ENCODE results near the gene HSD17B8. TPM values are rescaled to one million over a fixed set of nuclear protein-coding genes. Genes with fewer than 3 reads are reported as not detected.
A peak's percentile ranks its signal among the peaks of the same experiment; 100 is the strongest.

Gene HSD17B8
- total RNA-seq, 1 experiment from 2014 or later = not detected

GRCh38 chr6:33169291-33170175 lies 34.9 kb upstream of the HSD17B8 start:
- no peaks in the 10 kb centered on the region for H3K27me3 ChIP-seq
- H3K36me3 ChIP-seq = no peaks in the 10 kb centered on the region
- DNase-seq = no peak
- no peak overlapping the region for H3K4me3 ChIP-seq
- no peaks in the 10 kb centered on the region for H3K9me3 ChIP-seq

DNA sequence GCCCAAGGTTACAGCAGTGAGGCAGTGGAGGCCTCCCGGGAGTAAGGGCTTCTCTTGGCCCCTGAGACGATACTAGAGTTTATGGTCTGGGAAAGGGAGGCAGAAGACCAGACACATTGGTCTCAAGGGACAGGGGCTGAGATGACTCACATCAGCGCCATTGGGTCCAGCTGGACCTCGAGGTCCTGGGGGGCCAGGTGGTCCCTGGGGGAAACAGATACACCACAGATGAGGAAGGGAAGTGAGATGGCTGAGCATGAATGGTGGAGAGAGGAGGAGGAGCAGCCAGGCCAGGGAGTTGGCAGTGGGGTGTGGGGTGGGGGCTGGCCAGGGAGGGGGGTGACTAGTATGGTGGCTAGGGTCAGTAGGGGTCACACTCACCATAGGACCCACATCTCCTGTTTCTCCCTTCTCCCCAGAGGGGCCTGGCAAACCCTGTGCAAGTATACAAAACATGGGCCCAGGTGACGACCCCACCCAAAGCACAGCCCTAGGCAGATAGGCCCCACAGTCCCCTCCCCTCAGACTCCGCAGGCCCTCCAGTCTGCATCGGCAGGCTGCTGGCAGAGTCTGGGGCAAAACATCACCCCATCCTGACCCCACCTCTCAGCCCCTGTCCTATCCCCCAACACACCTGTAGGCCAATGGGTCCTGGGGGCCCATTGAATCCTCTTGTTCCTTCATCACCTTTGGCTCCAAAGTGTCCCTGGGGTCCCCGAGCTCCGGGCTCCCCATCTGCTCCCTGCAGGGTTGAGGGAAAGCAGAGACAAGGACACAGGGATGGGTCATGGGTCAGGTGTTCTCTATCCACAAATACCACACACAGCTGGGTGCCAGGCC lies 34.1 kb upstream of the HSD17B8 start:
- Histone ChIP-seq H3K27me3 (no peaks in the 10 kb centered on the region), H3K36me3 (no peaks in the 10 kb centered on the region), H3K9me3 (no peaks in the 10 kb centered on the region), H3K4me3 (no peak overlapping the region)
- DNase-seq = no peak

DNA sequence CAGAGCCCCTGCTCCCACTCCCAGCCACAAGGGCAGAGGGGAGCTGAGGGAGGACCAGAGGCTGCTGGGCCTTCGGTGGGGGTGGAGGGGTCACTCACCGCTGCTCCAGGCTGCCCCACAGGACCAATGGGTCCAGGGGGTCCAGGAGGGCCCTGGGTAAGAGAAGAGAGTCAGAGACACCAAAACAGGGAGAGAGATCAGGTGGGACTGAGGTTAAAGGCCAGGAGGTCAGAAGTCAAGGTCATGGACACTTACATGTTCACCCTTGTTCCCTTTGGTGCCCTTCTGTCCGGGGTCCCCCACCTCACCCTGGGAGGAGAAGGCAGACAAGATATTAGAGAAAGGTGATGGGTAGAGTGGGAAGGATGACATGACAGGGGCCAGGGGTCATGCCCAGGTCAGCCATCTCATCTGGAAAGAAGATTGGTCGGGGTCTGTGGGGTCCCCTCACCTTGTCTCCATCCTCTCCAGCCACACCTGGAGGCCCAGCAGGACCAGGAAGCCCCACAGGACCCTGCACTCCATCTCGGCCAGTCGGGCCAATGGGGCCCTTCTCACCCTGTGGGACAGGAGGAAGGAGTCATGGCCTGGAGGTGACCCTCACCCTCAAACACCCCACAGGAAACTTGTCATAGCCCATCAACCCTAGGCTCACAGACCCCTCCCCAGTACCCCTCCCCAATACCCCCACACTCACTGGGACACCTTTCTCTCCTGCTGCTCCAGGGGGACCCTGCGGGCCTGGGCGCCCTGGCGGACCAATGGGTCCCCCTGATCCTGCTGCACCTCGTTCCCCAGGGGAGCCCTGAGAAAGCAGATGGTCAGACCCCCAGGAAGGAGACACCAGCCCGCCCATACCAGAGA lies 33.2 kb upstream of the HSD17B8 start:
- no peak overlapping the region for H3K4me3 ChIP-seq
- DNase-seq = no peak
- H3K27me3 ChIP-seq = no peaks in the 10 kb centered on the region
- no peaks in the 10 kb centered on the region for H3K36me3 ChIP-seq
- no peaks in the 10 kb centered on the region for H3K9me3 ChIP-seq

DNA sequence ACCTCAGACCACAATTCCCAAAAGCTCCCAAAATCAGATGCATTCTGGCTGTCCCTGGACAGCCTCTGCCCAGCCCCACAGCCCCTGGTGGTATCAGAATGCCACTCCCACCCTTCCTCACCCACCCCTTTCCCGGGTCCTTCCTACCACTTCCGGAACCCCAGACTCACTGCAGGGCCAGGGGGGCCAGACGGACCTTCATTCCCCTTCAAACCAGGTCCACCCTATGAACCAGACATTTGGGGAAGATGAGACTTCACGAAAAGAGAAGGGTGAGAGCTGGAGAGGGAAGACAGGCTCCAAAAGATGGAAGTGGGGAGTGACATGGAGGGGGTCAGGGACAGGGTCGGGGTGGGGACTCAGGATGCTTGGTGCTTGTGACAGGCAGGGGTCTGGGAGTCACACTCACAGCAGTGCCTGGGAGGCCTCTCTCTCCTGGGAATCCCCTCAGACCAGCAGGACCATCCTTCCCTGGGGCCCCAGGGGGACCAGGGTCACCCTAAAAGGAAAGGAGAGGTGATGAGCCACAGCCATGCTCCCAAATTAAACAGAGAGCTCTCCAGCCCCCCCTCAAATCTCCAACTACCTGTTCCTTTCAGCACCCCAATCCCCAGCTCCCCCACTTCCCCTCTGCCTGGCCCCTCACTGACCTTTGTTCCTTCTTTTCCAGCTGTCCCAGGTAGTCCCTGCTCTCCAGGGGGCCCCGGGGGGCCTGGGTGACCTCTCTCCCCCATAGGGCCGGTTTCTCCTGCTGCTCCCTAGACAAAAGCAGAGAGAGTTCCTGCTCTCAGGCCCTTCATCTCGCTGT lies 32.4 kb upstream of the HSD17B8 start:
- no peaks in the 10 kb centered on the region for H3K9me3 ChIP-seq
- H3K27me3 ChIP-seq = no peaks in the 10 kb centered on the region
- H3K36me3 ChIP-seq = no peaks in the 10 kb centered on the region
- H3K4me3 ChIP-seq = no peak overlapping the region
- peak; percentile 0 for DNase-seq

- Histone ChIP-seq H3K9me3 (no peaks in the 10 kb centered on the region), H3K36me3 (no peaks in the 10 kb centered on the region), H3K27me3 (no peaks in the 10 kb centered on the region), H3K4me3 (no peak overlapping the region)
- peak; percentile 49 for DNase-seq
These were observed 31.5 kb upstream of the HSD17B8 start for GRCh38 chr6:33172688-33173534.

DNA sequence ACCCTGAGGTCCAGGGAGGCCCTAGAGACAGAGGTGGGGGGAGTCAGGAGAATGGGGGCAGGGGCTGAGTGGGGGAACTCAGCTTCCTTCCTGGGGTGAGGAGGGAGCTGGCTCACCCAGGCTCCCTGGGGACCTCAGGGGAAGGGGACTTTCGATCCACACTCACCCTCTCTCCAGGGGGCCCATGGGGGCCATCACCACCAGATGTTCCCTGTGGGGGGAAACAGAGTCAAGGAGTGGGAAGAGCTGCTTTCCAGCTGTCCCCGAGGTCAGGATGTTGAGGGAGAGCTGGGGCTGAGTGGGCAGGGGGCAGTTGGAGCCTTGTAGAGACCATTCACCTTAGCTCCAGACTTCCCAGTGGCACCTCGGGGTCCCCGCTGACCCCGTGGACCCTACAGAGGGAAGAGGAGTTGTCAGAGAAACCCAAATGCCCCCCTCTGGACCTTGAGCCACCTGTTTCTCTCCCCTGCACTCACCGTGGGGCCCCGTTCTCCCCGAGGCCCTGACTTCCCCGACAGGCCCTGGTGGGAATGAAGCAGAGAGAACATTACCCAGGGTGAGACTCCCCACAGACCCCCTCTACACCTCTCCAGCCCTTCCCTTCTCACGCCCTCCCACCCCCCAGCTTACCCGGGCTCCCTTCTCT lies 30.8 kb upstream of the HSD17B8 start:
- Histone ChIP-seq H3K27me3 (no peaks in the 10 kb centered on the region), H3K9me3 (no peaks in the 10 kb centered on the region), H3K4me3 (no peak overlapping the region), H3K36me3 (no peaks in the 10 kb centered on the region)
- peak; percentile 1 for DNase-seq

DNA sequence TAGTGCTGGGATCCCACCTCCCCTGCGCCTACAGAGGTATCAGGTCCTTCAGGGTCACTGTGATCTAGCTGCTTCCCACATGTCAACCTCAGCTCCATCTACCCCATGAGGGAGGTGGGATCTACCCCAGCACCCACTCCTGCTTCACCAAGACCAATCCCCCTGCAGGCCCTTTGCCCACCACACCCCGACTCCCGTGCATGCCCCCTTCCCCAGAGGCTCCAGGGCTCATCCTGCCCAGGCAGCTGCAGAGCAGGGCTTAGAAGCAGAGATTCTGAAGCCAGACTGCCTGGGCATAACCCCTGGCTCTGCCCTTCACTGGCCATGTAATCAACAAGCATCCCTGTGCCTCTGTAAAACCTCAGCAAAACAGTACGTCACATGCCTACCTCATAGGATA lies 29.7 kb upstream of the HSD17B8 start:
- H3K36me3 ChIP-seq = no peaks in the 10 kb centered on the region
- no peaks in the 10 kb centered on the region for H3K9me3 ChIP-seq
- DNase-seq = no peak
- no peak overlapping the region for H3K4me3 ChIP-seq
- H3K27me3 ChIP-seq = no peaks in the 10 kb centered on the region

DNA sequence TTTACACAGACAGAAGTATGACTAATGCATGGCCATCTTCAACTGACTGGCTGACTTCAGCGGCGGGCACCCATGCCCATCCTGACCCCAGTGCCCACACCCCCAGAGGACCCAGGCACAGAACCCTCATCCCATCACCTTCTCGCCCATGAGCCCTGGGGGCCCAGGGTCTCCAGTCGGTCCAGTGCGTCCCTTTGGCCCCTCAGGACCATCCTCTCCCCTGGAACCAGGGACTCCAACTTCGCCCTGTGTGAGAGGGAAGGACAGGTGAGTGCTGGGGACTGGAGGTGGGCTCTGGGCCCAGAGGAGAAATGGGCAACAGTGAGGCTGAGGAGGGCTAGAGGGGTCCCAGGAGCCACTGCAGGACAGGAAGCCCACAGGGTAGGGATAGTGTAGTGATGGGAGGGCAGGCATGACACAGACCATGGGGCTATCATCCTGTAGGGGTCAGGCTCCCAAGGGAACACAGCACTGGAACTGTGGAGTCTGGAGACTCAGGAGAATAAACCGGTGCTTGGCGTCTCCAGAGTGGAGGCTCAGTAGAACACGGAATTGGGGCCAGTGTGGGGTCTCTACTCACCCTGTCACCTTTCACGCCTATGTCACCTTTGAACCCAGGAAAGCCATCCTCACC lies 28.9 kb upstream of the HSD17B8 start:
- Histone ChIP-seq H3K36me3 (no peaks in the 10 kb centered on the region), H3K9me3 (no peaks in the 10 kb centered on the region), H3K4me3 (no peak overlapping the region), H3K27me3 (no peaks in the 10 kb centered on the region)
- no peak for DNase-seq

GRCh38 chr6:33176906-33177305 lies 27.5 kb upstream of the HSD17B8 start:
- no peak overlapping the region for H3K4me3 ChIP-seq
- no peaks in the 10 kb centered on the region for H3K27me3 ChIP-seq
- no peaks in the 10 kb centered on the region for H3K9me3 ChIP-seq
- DNase-seq = no peak
- H3K36me3 ChIP-seq = no peaks in the 10 kb centered on the region

- Histone ChIP-seq H3K9me3 (no peaks in the 10 kb centered on the region), H3K36me3 (no peaks in the 10 kb centered on the region), H3K4me3 (no peak overlapping the region), H3K27me3 (no peaks in the 10 kb centered on the region)
- DNase-seq = no peak
These were observed 26.7 kb upstream of the HSD17B8 start for GRCh38 chr6:33177552-33178446.

DNA sequence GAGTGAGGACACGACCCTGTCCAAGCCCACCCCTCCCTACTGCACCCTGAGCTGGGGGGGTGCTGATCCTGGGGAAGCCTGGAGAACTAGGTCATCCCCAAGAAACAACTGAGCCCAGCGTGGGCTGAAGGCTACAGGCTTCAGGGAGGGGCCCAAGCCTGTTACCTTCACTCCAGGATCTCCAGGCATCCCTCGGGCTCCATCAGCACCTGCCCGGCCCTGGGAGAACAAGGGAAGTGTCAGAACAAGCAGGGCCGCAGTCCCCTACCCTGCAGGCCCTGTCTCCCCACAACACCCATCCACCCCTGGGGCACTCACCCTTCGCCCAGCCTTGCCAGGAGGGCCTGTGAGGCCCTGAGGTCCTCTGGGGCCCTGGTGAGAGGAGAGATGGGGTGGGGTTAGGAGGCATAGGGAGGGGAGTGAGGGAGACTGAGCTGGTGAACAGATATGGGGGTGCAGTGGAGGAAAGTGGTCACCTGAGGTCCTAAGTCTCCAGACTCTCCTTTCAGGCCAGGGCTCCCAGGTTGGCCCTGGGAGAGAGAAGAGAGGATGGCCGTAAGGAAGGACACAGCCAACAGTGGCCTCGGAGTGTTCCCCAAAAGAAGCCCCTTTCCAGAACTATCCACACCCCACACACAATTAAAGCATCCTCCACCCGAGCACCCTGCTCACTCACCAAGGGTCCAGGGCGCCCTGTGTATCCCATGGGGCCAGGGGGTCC lies 25.5 kb upstream of the HSD17B8 start:
- Histone ChIP-seq H3K27me3 (no peaks in the 10 kb centered on the region), H3K4me3 (no peak overlapping the region), H3K9me3 (no peaks in the 10 kb centered on the region), H3K36me3 (no peaks in the 10 kb centered on the region)
- DNase-seq = no peak

DNA sequence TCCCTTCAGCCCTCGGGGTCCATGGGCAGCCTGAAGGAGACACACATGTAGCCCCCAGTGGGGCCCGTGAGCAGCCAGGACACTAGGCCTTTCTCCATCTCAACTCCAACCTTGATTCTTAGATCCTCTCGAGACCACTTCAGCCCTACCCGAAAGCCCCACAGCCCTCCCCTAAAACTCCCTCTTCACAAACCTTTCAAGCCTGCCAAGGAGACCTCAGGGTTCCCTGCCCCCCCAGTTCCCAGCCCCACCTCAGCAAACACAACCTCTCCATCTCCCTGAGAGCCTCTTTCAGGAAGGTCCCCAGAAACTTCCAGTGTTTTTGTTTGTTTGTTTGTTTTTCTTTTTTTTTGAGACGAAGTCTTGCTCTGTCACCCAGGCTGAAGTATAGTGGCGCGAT lies 23.3 kb upstream of the HSD17B8 start:
- no peaks in the 10 kb centered on the region for H3K9me3 ChIP-seq
- no peaks in the 10 kb centered on the region for H3K36me3 ChIP-seq
- no peak overlapping the region for H3K4me3 ChIP-seq
- H3K27me3 ChIP-seq = no peaks in the 10 kb centered on the region
- DNase-seq = no peak

DNA sequence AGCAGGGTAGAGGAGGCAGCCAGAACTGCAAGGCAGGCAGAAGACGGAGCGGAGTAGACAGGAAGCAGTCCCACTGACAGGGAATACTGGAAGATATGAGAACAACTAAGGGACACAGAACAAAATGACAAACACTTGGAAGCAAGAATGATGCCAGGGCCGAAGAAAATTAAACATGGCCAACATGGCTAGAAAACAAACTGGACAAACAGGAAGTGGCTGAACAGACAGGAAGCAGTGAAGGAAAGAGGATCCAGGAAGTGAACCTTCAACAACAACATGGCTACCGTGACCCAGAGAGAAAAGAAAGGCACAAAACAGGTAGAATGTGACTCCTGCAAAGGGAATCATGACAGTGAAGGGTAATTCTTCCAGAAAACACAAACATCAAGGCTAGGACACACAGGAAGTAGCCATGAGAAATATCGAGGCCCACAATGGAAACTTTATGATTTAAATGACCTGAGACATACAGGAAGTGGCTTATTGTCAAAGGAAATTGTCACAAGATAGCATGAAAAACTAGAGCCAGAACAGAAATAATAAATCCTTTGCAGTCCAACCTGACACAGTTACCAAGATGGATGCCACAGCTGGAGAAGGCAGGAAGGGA lies 21.3 kb upstream of the HSD17B8 start:
- no peak overlapping the region for H3K4me3 ChIP-seq
- no peak for DNase-seq
- H3K9me3 ChIP-seq = no peaks in the 10 kb centered on the region
- no peaks in the 10 kb centered on the region for H3K27me3 ChIP-seq
- H3K36me3 ChIP-seq = no peaks in the 10 kb centered on the region

Data from MG63 (cell line).